ENCODE data around the gene PXK. TPM values are rescaled to one million over a fixed set of nuclear protein-coding genes. Genes with fewer than 3 reads are reported as not detected.
"Not testable (repeated sequence)": the region's sequence is repeated elsewhere in the genome, so short reads cannot be mapped to it uniquely, and the experiment has no call there.

PXK gene
- 57.9 and 64.7 TPM in 2 replicates for total RNA-seq

- peak within 1 kb of the TSS; percentile 90 for H3K4me3 ChIP-seq (ENCODE audit: low read depth, low read length)
- TF ChIP-seq CTCF (IDR thresholded peaks at IDR 0.05; ENCODE audit: insufficient read depth, low read depth, low read length): peak; percentile 21
- DNase-seq (ENCODE audit: low read depth): peak; percentile 79
Observed at GRCh38 chr3:58332575-58333188, at the start of gene PXK. Gene PXK, plus strand, starts transcription at chr3:58332892. Its CDS starts 97 bp downstream, at chr3:58332989.

GRCh38 chr3:58285334-58285733 lies 47.4 kb upstream of the PXK start:
- no peak overlapping the region for H3K4me3 ChIP-seq (ENCODE audit: low read depth, low read length)
- TF ChIP-seq CTCF (IDR thresholded peaks at IDR 0.05; ENCODE audit: insufficient read depth, low read depth, low read length): no peak
- DNase-seq (ENCODE audit: low read depth): no peak

- DNase-seq (ENCODE audit: low read depth): no peak
- no peak for TF ChIP-seq CTCF (IDR thresholded peaks at IDR 0.05; ENCODE audit: insufficient read depth, low read depth, low read length)
Observed at GRCh38 chr3:58287354-58287753, 45.3 kb upstream of the PXK start.

GRCh38 chr3:58288011-58288728 lies 44.5 kb upstream of the PXK start:
- TF ChIP-seq CTCF (IDR thresholded peaks at IDR 0.05; ENCODE audit: insufficient read depth, low read depth, low read length): peak; percentile 11
- no peak for DNase-seq (ENCODE audit: low read depth)
- no peak overlapping the region for H3K4me3 ChIP-seq (ENCODE audit: low read depth, low read length)

More at GRCh38 chr3:58287354-58287753, 45.3 kb upstream of the PXK start:
- no peak overlapping the region for H3K4me3 ChIP-seq (ENCODE audit: low read depth, low read length)

GRCh38 chr3:58288964-58289613 lies 43.6 kb upstream of the PXK start:
- DNase-seq (ENCODE audit: low read depth); H3K4me3 ChIP-seq (ENCODE audit: low read depth, low read length): not testable (repeated sequence)

GRCh38 chr3:58290446-58290845 lies 42.2 kb upstream of the PXK start:
- not testable (repeated sequence) for H3K4me3 ChIP-seq (ENCODE audit: low read depth, low read length); DNase-seq (ENCODE audit: low read depth)

- TF ChIP-seq CTCF (IDR thresholded peaks at IDR 0.05; ENCODE audit: insufficient read depth, low read depth, low read length): no peak
- H3K4me3 ChIP-seq (ENCODE audit: low read depth, low read length): no peak overlapping the region
- DNase-seq (ENCODE audit: low read depth): no peak
Observed at GRCh38 chr3:58291671-58292338, 40.9 kb upstream of the PXK start.

Measured in fibroblast of villous mesenchyme (primary cell).